ENCODE results near the gene RHBDD1.

Gene RHBDD1

GRCh38 chr2:226915846-226916360 is 80.0 kb downstream of the RHBDD1 start:
- FAIRE-seq (no peak), DNase-seq (ENCODE audit: insufficient read length, low spot score) (no peak)
- TF ChIP-seq POLR2A (IDR thresholded peaks at IDR 0.05; ENCODE audit: low read depth, low read length), result no peak

- no peak for TF ChIP-seq POLR2A (IDR thresholded peaks at IDR 0.05; ENCODE audit: low read depth, low read length)
- no peak for FAIRE-seq
- DNase-seq (ENCODE audit: insufficient read length, low spot score), result no peak
These were observed 80.8 kb downstream of the RHBDD1 start for GRCh38 chr2:226916669-226917068.

- FAIRE-seq (no peak), DNase-seq (ENCODE audit: insufficient read length, low spot score) (no peak)
- TF ChIP-seq POLR2A (IDR thresholded peaks at IDR 0.05; ENCODE audit: low read depth, low read length), result no peak
These were observed 96.6 kb downstream of the RHBDD1 start for GRCh38 chr2:226932443-226932842.

GRCh38 chr2:226934546-226935201 is 98.8 kb downstream of the RHBDD1 start:
- no peak for FAIRE-seq
- no peak for TF ChIP-seq POLR2A (IDR thresholded peaks at IDR 0.05; ENCODE audit: low read depth, low read length)

GRCh38 chr2:226943862-226944620 is 108.2 kb downstream of the RHBDD1 start:
- DNase-seq (ENCODE audit: insufficient read length, low spot score) (no peak), FAIRE-seq (no peak)
- no peak for TF ChIP-seq POLR2A (IDR thresholded peaks at IDR 0.05; ENCODE audit: low read depth, low read length)

More at GRCh38 chr2:226934546-226935201, 98.8 kb downstream of the RHBDD1 start:
- DNase-seq (ENCODE audit: insufficient read length, low spot score), result no peak

- DNase-seq (ENCODE audit: insufficient read length, low spot score), result no peak
- FAIRE-seq, result no peak
- no peak for TF ChIP-seq POLR2A (IDR thresholded peaks at IDR 0.05; ENCODE audit: low read depth, low read length)
These were observed 117.4 kb downstream of the RHBDD1 start for GRCh38 chr2:226953206-226953605.

GRCh38 chr2:226953826-226954225 is 118.0 kb downstream of the RHBDD1 start:
- DNase-seq (ENCODE audit: insufficient read length, low spot score) (no peak), FAIRE-seq (no peak)
- no peak for TF ChIP-seq POLR2A (IDR thresholded peaks at IDR 0.05; ENCODE audit: low read depth, low read length)

GRCh38 chr2:226956659-226957058 is 120.8 kb downstream of the RHBDD1 start:
- no peak for FAIRE-seq

GRCh38 chr2:226959418-226959817 is 123.6 kb downstream of the RHBDD1 start:
- FAIRE-seq, result no peak
- no peak for TF ChIP-seq POLR2A (IDR thresholded peaks at IDR 0.05; ENCODE audit: low read depth, low read length)
- no peak for DNase-seq (ENCODE audit: insufficient read length, low spot score)

More at GRCh38 chr2:226956659-226957058, 120.8 kb downstream of the RHBDD1 start:
- DNase-seq (ENCODE audit: insufficient read length, low spot score), result no peak
- no peak for TF ChIP-seq POLR2A (IDR thresholded peaks at IDR 0.05; ENCODE audit: low read depth, low read length)

GRCh38 chr2:226962176-226962773 is 126.4 kb downstream of the RHBDD1 start:
- DNase-seq (ENCODE audit: insufficient read length, low spot score) (no peak), FAIRE-seq (no peak)
- TF ChIP-seq POLR2A (IDR thresholded peaks at IDR 0.05; ENCODE audit: low read depth, low read length), result no peak

GRCh38 chr2:226963528-226963927 is 127.7 kb downstream of the RHBDD1 start:
- DNase-seq (ENCODE audit: insufficient read length, low spot score), result no peak
- TF ChIP-seq POLR2A (IDR thresholded peaks at IDR 0.05; ENCODE audit: low read depth, low read length), result no peak

GRCh38 chr2:226965376-226965775 is 129.5 kb downstream of the RHBDD1 start:
- FAIRE-seq (no peak), DNase-seq (ENCODE audit: insufficient read length, low spot score) (no peak)
- TF ChIP-seq POLR2A (IDR thresholded peaks at IDR 0.05; ENCODE audit: low read depth, low read length), result no peak

More at GRCh38 chr2:226963528-226963927, 127.7 kb downstream of the RHBDD1 start:
- FAIRE-seq, result peak; percentile 89

- FAIRE-seq, result no peak
- no peak for TF ChIP-seq POLR2A (IDR thresholded peaks at IDR 0.05; ENCODE audit: low read depth, low read length)
- DNase-seq (ENCODE audit: insufficient read length, low spot score), result no peak
These were observed 133.7 kb downstream of the RHBDD1 start for GRCh38 chr2:226969417-226970080.

GRCh38 chr2:226970362-226970761 is 134.5 kb downstream of the RHBDD1 start:
- DNase-seq (ENCODE audit: insufficient read length, low spot score) (no peak), FAIRE-seq (no peak)
- TF ChIP-seq POLR2A (IDR thresholded peaks at IDR 0.05; ENCODE audit: low read depth, low read length), result no peak

Data from H54 (cell line).